Hematopoietic multipotent progenitor cell treated with erythropoietin and hydrocortisone succinate and interleukin-3 and kit ligand, for 17 days (in vitro differentiated cells): ENCODE results near the gene AGAP1.
A peak's percentile ranks its signal among the peaks of the same experiment; 100 is the strongest.
"Not testable (repeated sequence)": the region's sequence is repeated elsewhere in the genome, so short reads cannot be mapped to it uniquely, and the experiment has no call there.

Experiments
- DNase-seq: peaks from one replicate; pipeline ENCODE4 v3.0.0-alpha.2; 2015; ENCODE audit warnings: low spot score

Gene AGAP1

GRCh38 chr2:235592430-235592829 is 98.6 kb downstream of the AGAP1 start:
- no peak for DNase-seq

DNA sequence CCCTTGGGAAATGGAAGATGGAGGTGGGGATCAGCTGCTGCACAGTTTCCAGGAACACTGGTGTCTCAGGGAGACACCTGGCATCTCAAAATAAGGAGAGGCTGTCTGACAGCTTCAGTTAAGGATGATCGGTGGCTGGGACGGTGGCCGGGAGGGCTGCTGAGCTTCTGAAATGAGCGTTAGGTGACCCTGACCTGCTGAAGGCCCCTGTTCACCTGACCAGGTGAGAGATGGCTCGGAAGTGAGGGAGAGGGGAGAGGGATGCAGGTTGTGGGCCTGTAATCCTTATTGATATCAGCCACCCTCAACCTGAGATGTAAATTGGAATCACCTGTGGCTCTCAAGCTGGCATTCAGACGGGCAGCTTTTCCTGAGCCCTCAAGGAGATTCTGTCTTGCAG is 99.0 kb downstream of the AGAP1 start:
- DNase-seq, result no peak

GRCh38 chr2:235594041-235594440 is 100.2 kb downstream of the AGAP1 start:
- DNase-seq, result peak; percentile 63

GRCh38 chr2:235594964-235595363 is 101.1 kb downstream of the AGAP1 start:
- DNase-seq, result no peak

DNA sequence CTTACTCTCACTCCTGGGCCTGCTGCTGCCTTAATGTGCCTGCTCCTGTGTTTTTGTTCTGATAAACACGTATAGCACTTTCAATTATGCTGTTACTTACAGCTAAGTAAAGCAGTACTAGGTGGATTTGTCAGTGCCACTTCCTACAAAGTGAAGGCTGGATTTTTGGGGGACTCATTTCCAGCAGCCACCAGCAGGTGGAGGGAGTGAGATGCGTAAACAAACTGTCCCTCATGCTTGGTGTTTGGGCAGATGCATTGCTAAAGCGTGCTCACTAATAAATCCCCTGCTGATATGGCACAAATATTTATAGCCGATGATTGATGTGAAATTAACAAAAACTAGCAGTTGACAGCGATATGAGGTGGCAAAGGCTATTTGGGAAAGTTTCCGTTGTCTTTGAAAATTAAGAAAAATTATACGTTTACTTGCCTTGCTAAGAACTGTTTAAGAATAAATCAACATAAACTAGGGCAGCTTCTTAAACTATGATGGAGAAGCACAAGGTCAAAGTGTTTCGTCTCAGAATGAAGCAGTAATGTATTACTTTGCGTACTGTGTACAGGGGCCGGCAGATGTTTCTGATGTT is 101.7 kb downstream of the AGAP1 start:
- peak; percentile 76 for DNase-seq

- no peak for DNase-seq
Measured at GRCh38 chr2:235596272-235596671, 102.4 kb downstream of the AGAP1 start.

DNA sequence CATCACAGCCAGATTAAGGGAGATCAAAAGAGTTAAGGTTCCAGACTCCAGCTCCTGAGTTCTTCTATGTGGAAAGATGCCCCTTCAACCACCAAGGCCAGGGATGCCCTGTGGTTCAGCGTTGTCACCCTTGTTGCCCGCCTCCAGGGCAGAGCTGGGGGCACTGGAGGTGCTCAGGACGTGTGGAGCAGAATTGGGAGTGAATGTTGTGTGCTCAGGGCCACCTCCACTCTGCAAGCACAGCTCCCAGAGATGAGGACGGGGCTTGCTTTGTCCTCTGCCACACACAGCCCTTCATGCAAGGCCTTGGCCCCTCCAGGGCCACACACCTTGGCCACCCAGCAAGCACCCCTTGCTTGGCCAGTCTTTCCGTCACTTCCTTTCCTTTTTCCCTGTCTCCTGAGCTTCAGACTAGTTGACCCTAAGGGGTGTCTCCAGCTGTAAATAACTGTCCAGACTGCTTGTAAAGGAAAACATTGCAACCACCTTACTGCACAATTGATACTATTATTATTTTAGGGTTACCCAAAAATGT is 103.3 kb downstream of the AGAP1 start:
- DNase-seq, result no peak

GRCh38 chr2:235598026-235598425 is 104.2 kb downstream of the AGAP1 start:
- no peak for DNase-seq

GRCh38 chr2:235598532-235599531 is 105.0 kb downstream of the AGAP1 start:
- DNase-seq, result no peak

DNA sequence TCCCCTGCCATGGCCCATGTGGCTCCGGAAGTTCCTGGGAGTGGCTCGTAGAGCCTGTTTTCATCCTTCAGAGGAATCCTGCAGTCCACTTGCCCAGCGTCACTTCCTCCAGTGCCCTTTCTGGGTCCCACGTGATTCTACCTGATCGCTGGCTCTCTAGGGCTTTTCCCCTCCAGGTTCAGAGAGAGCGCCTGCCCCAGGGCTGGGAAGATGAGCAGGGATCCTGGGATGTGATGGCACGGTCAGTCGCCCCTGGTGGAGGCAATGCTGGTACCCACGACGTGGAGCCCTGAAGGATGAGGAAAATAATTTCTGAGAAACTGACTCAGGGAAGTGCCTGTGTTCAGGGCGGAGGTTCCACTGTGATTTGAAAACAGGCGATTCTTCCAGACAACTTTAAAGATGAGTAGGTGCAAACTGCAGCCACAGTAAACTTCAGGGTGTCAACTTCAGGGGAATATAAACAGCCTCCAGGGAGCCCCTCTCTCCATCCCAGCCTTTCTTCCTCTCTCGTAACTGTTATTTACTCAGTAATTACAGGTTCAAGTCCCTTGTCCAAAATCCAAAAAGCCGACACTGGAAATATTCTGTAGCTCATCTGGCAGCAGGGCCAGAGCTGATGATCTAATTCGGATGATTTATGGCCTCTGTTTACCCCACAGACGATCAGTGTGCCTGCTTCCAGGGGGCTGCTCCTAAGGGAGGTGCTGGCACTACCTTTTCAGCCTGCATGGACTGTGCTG is 105.9 kb downstream of the AGAP1 start:
- DNase-seq, result no peak

GRCh38 chr2:235600406-235600805 is 106.6 kb downstream of the AGAP1 start:
- no peak for DNase-seq

GRCh38 chr2:235600926-235601325 is 107.1 kb downstream of the AGAP1 start:
- DNase-seq, result no peak

- DNase-seq, result no peak
Measured at GRCh38 chr2:235601960-235602704, 108.3 kb downstream of the AGAP1 start.

DNA sequence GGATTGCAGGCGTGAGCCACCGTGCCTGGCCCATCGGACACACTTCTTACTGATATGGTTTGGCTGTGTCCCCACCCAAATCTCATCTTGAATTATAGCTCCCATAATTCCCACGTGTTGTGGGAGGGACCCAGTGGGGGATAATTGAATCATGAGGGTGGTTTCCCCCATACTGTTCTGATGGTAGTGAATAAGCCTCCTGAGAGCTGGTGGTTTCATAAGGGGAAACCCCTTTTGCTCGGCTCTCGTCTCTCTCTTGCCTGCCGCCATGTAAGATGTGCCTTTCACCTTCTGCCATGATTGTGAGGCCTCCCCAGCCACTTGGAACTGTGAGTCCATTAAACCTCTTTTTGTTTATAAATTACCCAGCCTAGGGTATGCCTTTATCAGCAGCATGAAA is 109.1 kb downstream of the AGAP1 start:
- not testable (repeated sequence) for DNase-seq

GRCh38 chr2:235603659-235604058 is 109.8 kb downstream of the AGAP1 start:
- no peak for DNase-seq

- peak; percentile 62 for DNase-seq
Measured at GRCh38 chr2:235605312-235606003, 111.6 kb downstream of the AGAP1 start.

DNA sequence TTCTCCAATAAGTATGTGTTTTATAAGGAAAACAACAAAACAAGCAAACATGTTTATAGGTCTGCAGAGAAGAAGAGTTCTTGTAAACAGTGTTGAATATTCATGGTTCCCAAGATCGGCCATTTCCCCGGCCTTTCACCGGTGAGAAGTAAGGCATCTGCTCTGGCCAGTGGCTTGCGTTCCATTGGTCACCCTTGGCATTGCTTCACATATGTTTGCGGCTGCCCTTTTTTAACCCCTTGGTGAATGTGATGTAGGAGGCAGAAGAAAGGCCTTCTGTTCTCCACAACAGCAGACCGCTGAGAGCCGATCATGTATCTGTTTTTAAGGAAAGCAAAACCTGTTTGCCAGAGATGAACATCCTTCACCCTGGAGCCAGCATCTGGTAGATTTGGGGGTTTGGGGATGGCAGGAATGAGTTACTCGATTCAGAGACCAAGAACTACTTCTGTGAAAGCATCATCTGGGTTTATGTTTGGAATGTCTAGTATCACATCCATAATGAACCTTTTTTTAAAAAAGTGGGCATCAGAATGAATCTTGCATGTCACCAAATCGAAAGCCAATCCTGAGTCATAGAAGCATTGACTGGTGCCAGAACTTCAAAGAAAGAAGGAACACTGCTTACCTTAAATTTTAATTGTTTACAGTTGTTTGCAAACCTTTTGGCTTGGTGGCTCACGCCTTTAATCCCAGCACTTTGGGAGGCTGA is 112.3 kb downstream of the AGAP1 start:
- no peak for DNase-seq

DNA sequence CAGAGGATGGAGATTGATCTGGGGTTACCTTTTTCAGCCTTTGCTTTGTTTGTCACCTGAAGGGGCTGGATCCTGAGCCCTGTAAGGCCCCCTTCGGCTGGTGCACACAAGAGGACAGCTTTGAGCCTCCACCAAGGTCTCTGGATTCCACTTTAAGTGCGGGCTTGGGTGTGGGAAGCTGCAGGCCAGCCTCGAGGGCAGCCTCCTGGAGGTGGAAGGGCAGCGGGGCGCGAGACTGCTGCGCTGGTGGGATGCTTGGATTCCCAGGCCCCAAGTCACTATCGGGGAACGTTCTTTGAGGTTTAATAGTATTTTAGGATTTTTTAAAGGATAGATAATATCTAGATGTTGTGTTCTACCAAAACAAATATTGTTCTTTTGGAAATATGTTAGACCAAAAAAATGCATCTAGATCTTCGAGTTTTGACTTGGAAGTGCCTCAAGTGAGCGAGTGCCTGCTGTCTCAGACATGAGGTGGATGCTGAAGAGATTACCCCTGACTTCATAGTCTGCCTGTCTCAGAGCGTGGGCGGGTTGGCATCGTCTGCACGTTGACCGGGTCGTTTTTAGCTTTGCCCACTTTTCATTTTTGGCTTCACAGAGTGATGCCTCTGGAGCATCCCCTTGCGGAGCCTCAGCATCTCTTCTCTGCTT is 113.8 kb downstream of the AGAP1 start:
- DNase-seq, result no peak

GRCh38 chr2:235608200-235608887 is 114.5 kb downstream of the AGAP1 start:
- DNase-seq, result no peak
